Karpas-422 (cell line): ENCODE measurements around the gene RGS9. TPM values are rescaled to one million over a fixed set of nuclear protein-coding genes. Genes with fewer than 3 reads are reported as not detected.

ENCODE experiments used
- DNase-seq: peaks from one replicate; pipeline ENCODE4 v3.0.0-alpha.2; 2015
- H2AFZ ChIP-seq: fragments of 200-600 bp; sonication (generic); 2 replicates; pipeline ENCODE4 v1.6.1; 2014; ENCODE audit warnings: antibody characterized with exemption, low read length, mixed read lengths
- H3K27ac ChIP-seq: fragments of 200-600 bp; sonication (generic); 2 replicates; pipeline ENCODE4 v1.5.1; 2014; ENCODE audit warnings: mild to moderate bottlenecking, low read length, moderate library complexity
- H3K27me3 ChIP-seq: fragments of 200-600 bp; sonication (generic); 2 replicates; pipeline ENCODE4 v1.6.1; 2014; ENCODE audit warnings: low read length, mixed read lengths
- H3K36me3 ChIP-seq: fragments of 200-600 bp; sonication (generic); 2 replicates; pipeline ENCODE4 v1.6.1; 2014; ENCODE audit warnings: low read length, mixed read lengths; ENCODE audit not compliant: insufficient read depth
- H3K4me1 ChIP-seq: fragments of 200-600 bp; sonication (generic); 2 replicates; pipeline ENCODE4 v1.6.1; 2014; ENCODE audit warnings: mild to moderate bottlenecking, low read length, mixed read lengths
- H3K4me2 ChIP-seq: fragments of 200-600 bp; sonication (generic); 2 replicates; pipeline ENCODE4 v1.6.1; 2014; ENCODE audit warnings: low read length, low read depth, mild to moderate bottlenecking; ENCODE audit not compliant: poor library complexity, severe bottlenecking
- H3K4me3 ChIP-seq: fragments of 200-600 bp; sonication (generic); 2 replicates; pipeline ENCODE4 v1.5.1; 2014; ENCODE audit warnings: mild to moderate bottlenecking, antibody characterized with exemption, low read length, mixed read lengths
- H3K79me2 ChIP-seq: fragments of 200-600 bp; sonication (generic); 2 replicates; pipeline ENCODE4 v1.6.1; 2014; ENCODE audit warnings: mild to moderate bottlenecking, low read length, mixed read lengths
- H3K9ac ChIP-seq: fragments of 200-600 bp; sonication (generic); 2 replicates; pipeline ENCODE4 v1.6.0; 2014; ENCODE audit warnings: low read length
- H3K9me2 ChIP-seq: fragments of 200-600 bp; sonication (generic), shearing (Covaris generic); replicated peaks from 2 replicates; pipeline ENCODE4 v1.6.0; 2014; ENCODE audit warnings: mild to moderate bottlenecking, low read length, moderate library complexity; ENCODE audit not compliant: insufficient read depth
- H3K9me3 ChIP-seq: fragments of 300-700, 200-600 bp; sonication (generic); 2 replicates; pipeline ENCODE4 v1.6.1; 2014; ENCODE audit warnings: low read length, mixed read lengths
- H4K20me1 ChIP-seq: fragments of 200-600 bp; sonication (generic); 2 replicates; pipeline ENCODE4 v1.6.1; 2014; ENCODE audit warnings: mild to moderate bottlenecking, antibody characterized with exemption, low read length, low read depth; ENCODE audit not compliant: insufficient read depth
- total RNA-seq: library from RNA; depleted of rRNA; stranded (reverse); fragments of >200 nt; shearing (Covaris generic); gene quantifications from 2 replicates; pipeline ENCODE4 v1.2.3, GENCODE V29; 2014; ENCODE audit warnings: low replicate concordance

RGS9 gene
- total RNA-seq, 1 experiment from 2014 or later: 12.9 TPM

DNA sequence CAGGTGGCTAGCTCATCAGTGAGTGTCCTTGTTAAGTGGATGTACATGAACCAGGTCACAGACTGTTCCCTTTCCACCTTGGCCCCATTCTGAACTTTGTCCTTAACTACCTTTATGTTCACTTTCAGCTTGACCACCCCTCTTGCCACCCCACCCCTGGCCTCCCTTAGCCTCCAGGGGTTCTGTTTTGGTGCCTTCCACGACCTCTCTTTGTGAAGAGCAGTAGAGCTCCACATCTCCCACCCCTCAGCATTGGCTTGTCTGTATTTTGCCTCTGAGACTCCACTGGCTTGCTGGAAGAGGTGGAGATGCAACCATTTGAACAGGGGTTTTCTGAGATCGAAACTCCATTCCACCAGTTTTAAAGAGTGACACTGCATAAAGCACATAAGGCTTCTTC, 123.5 kb downstream of the RGS9 start:
- Histone ChIP-seq H3K9me2 (no peaks in the 10 kb centered on the region), H3K27me3 (no peaks in the 10 kb centered on the region), H3K36me3 (no peaks in the 10 kb centered on the region), H3K4me3 (no peak overlapping the region), H3K4me1 (no peaks in the 10 kb centered on the region), H3K9ac (no peak overlapping the region), H3K9me3 (no peaks in the 10 kb centered on the region), H4K20me1 (no peaks in the 10 kb centered on the region), H3K27ac (no peak overlapping the region), H2AFZ (no peak overlapping the region), H3K79me2 (no peaks in the 10 kb centered on the region), H3K4me2 (no peak overlapping the region)
- no peak for DNase-seq

DNA sequence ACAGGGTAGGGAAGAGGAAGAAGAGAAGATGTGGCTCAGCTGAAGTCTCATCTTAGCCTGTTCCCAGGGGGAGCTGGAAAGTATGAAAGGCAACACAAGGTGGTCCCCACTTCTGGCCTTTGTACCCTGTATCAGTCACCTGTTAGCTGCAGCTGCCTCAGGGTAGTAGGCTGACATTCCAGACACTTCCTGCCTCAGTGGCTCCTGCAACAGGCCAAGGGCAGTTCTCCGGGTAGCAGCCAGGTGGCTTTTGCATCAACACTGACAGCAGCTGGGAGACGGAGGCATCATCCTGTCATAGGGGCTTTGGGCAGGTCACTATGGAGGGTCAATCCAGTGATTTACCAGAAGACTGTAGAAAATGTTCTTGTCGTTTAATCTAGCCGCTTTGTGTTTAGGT, 124.0 kb downstream of the RGS9 start:
- Histone ChIP-seq H3K9me2 (no peaks in the 10 kb centered on the region), H3K4me3 (no peak overlapping the region), H3K27me3 (no peaks in the 10 kb centered on the region), H3K9me3 (no peaks in the 10 kb centered on the region), H3K4me2 (no peak overlapping the region), H3K27ac (no peak overlapping the region), H3K9ac (no peak overlapping the region), H4K20me1 (no peaks in the 10 kb centered on the region), H2AFZ (no peak overlapping the region), H3K4me1 (no peaks in the 10 kb centered on the region), H3K36me3 (no peaks in the 10 kb centered on the region), H3K79me2 (no peaks in the 10 kb centered on the region)
- peak; percentile 36 for DNase-seq

- Histone ChIP-seq H3K9ac (no peak overlapping the region), H3K27me3 (no peaks in the 10 kb centered on the region), H3K4me2 (no peak overlapping the region), H2AFZ (no peak overlapping the region), H3K36me3 (no peaks in the 10 kb centered on the region), H3K4me1 (no peaks in the 10 kb centered on the region), H3K9me3 (no peaks in the 10 kb centered on the region), H4K20me1 (no peaks in the 10 kb centered on the region), H3K9me2 (no peaks in the 10 kb centered on the region), H3K79me2 (no peaks in the 10 kb centered on the region), H3K4me3 (no peak overlapping the region), H3K27ac (no peak overlapping the region)
- DNase-seq: peak; percentile 28
These were observed 124.8 kb downstream of the RGS9 start for GRCh38 chr17:65261682-65262636.

DNA sequence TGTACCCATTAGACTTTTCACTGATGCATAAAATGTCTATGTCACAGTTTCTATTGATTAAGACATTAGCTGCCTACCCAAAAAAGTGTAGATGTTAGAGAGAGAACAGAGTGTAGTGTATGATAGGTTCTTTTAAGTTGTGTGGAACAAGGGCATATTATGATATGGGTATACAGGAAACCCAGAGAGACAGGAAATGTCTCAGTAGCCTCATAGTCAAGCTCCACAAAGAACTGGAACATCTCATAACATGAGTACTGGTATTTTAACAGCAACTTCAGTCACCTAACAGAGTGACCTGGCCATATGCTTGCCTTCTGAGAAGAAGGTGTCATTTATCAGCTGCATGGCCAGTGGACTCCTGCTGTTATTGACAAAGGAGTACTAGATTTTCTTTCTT, 128.1 kb downstream of the RGS9 start:
- no peak for DNase-seq
- Histone ChIP-seq H3K4me2 (no peak overlapping the region), H3K79me2 (no peaks in the 10 kb centered on the region), H3K36me3 (no peaks in the 10 kb centered on the region), H2AFZ (no peak overlapping the region), H3K9me2 (no peaks in the 10 kb centered on the region), H3K9ac (no peak overlapping the region), H4K20me1 (no peaks in the 10 kb centered on the region), H3K27ac (no peak overlapping the region), H3K4me3 (no peak overlapping the region), H3K9me3 (no peaks in the 10 kb centered on the region), H3K4me1 (no peaks in the 10 kb centered on the region), H3K27me3 (no peaks in the 10 kb centered on the region)

DNA sequence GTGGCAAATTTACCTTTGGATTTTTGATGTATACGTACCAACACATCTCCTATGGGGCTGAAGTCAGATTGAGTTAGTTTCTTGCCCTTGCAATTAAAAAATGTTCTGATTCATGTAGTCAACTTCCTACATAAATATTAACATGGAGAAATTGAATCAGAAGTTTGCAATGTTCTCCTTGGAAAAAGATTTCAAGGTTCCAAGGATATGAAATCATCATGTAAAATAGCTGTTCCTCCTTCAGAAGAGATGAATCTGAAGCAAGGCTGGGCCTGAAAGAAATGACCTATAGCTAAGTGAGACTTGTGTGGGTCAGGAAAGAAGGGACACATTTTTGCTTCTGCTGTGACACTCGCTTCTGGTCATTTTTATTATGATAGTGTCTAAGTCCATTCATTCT, 131.7 kb downstream of the RGS9 start:
- no peaks in the 10 kb centered on the region for H3K9me3 ChIP-seq
- H3K4me3 ChIP-seq: no peak overlapping the region
- no peaks in the 10 kb centered on the region for H3K9me2 ChIP-seq
- no peaks in the 10 kb centered on the region for H3K79me2 ChIP-seq
- no peak overlapping the region for H3K27ac ChIP-seq
- no peak overlapping the region for H2AFZ ChIP-seq
- no peak overlapping the region for H3K4me2 ChIP-seq
- no peaks in the 10 kb centered on the region for H3K27me3 ChIP-seq
- H3K9ac ChIP-seq: no peak overlapping the region
- no peaks in the 10 kb centered on the region for H4K20me1 ChIP-seq
- no peaks in the 10 kb centered on the region for H3K36me3 ChIP-seq
- no peak for DNase-seq
- no peaks in the 10 kb centered on the region for H3K4me1 ChIP-seq

- H3K27ac ChIP-seq: no peak overlapping the region
- H2AFZ ChIP-seq: no peak overlapping the region
- H3K9me3 ChIP-seq: no peaks in the 10 kb centered on the region
- no peaks in the 10 kb centered on the region for H3K27me3 ChIP-seq
- no peak overlapping the region for H3K4me3 ChIP-seq
- no peaks in the 10 kb centered on the region for H3K4me1 ChIP-seq
- no peaks in the 10 kb centered on the region for H3K9me2 ChIP-seq
- peak; percentile 16 for DNase-seq
- no peak overlapping the region for H3K9ac ChIP-seq
- no peaks in the 10 kb centered on the region for H3K36me3 ChIP-seq
- no peak overlapping the region for H3K4me2 ChIP-seq
- no peaks in the 10 kb centered on the region for H4K20me1 ChIP-seq
- no peaks in the 10 kb centered on the region for H3K79me2 ChIP-seq
These were observed 133.5 kb downstream of the RGS9 start for GRCh38 chr17:65270499-65271253.

GRCh38 chr17:65271296-65271695, 134.1 kb downstream of the RGS9 start:
- Histone ChIP-seq H3K4me1 (no peaks in the 10 kb centered on the region), H2AFZ (no peak overlapping the region), H3K9ac (no peak overlapping the region), H3K4me2 (no peak overlapping the region), H3K27me3 (no peaks in the 10 kb centered on the region), H4K20me1 (no peaks in the 10 kb centered on the region), H3K79me2 (no peaks in the 10 kb centered on the region), H3K4me3 (no peak overlapping the region), H3K9me2 (no peaks in the 10 kb centered on the region), H3K9me3 (no peaks in the 10 kb centered on the region), H3K36me3 (no peaks in the 10 kb centered on the region), H3K27ac (no peak overlapping the region)
- DNase-seq: no peak
